ENCODE results near the gene TP53TG5. TPM values are rescaled to one million over a fixed set of nuclear protein-coding genes. Genes with fewer than 3 reads are reported as not detected.

Gene TP53TG5
- total and polyA plus RNA-seq, 2 of the 8 experiments (the other 6 are each of a cell fraction or from before 2014, with no cell fraction given) = not detected

DNA sequence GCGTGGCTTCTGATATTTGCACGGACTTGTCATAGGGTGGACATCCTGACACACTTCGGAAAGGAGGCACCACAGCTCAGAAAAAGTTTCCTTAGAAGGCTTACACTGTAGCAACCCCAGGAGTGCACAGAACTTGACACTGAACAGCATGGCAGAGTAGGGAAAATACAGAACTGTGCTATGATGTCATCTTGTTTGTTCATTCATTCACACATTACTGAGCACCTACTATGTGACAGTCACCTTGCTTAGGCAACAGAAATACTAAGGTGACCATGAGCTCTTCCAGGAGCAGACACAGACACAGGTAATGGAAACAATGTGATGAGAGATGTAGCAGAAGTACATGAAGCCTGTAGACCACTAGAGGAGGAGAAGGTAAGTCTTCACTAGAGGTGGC lies 35.4 kb upstream of the TP53TG5 start (continued):
- TF ChIP-seq, protein P1, sequence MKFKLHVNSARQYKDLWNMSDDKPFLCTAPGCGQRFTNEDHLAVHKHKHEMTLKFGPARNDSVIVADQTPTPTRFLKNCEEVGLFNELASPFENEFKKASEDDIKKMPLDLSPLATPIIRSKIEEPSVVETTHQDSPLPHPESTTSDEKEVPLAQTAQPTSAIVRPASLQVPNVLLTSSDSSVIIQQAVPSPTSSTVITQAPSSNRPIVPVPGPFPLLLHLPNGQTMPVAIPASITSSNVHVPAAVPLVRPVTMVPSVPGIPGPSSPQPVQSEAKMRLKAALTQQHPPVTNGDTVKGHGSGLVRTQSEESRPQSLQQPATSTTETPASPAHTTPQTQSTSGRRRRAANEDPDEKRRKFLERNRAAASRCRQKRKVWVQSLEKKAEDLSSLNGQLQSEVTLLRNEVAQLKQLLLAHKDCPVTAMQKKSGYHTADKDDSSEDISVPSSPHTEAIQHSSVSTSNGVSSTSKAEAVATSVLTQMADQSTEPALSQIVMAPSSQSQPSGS (IDR thresholded peaks at IDR 0.05; ENCODE audit: low read length) = no peak
- TF ChIP-seq, protein P2, sequence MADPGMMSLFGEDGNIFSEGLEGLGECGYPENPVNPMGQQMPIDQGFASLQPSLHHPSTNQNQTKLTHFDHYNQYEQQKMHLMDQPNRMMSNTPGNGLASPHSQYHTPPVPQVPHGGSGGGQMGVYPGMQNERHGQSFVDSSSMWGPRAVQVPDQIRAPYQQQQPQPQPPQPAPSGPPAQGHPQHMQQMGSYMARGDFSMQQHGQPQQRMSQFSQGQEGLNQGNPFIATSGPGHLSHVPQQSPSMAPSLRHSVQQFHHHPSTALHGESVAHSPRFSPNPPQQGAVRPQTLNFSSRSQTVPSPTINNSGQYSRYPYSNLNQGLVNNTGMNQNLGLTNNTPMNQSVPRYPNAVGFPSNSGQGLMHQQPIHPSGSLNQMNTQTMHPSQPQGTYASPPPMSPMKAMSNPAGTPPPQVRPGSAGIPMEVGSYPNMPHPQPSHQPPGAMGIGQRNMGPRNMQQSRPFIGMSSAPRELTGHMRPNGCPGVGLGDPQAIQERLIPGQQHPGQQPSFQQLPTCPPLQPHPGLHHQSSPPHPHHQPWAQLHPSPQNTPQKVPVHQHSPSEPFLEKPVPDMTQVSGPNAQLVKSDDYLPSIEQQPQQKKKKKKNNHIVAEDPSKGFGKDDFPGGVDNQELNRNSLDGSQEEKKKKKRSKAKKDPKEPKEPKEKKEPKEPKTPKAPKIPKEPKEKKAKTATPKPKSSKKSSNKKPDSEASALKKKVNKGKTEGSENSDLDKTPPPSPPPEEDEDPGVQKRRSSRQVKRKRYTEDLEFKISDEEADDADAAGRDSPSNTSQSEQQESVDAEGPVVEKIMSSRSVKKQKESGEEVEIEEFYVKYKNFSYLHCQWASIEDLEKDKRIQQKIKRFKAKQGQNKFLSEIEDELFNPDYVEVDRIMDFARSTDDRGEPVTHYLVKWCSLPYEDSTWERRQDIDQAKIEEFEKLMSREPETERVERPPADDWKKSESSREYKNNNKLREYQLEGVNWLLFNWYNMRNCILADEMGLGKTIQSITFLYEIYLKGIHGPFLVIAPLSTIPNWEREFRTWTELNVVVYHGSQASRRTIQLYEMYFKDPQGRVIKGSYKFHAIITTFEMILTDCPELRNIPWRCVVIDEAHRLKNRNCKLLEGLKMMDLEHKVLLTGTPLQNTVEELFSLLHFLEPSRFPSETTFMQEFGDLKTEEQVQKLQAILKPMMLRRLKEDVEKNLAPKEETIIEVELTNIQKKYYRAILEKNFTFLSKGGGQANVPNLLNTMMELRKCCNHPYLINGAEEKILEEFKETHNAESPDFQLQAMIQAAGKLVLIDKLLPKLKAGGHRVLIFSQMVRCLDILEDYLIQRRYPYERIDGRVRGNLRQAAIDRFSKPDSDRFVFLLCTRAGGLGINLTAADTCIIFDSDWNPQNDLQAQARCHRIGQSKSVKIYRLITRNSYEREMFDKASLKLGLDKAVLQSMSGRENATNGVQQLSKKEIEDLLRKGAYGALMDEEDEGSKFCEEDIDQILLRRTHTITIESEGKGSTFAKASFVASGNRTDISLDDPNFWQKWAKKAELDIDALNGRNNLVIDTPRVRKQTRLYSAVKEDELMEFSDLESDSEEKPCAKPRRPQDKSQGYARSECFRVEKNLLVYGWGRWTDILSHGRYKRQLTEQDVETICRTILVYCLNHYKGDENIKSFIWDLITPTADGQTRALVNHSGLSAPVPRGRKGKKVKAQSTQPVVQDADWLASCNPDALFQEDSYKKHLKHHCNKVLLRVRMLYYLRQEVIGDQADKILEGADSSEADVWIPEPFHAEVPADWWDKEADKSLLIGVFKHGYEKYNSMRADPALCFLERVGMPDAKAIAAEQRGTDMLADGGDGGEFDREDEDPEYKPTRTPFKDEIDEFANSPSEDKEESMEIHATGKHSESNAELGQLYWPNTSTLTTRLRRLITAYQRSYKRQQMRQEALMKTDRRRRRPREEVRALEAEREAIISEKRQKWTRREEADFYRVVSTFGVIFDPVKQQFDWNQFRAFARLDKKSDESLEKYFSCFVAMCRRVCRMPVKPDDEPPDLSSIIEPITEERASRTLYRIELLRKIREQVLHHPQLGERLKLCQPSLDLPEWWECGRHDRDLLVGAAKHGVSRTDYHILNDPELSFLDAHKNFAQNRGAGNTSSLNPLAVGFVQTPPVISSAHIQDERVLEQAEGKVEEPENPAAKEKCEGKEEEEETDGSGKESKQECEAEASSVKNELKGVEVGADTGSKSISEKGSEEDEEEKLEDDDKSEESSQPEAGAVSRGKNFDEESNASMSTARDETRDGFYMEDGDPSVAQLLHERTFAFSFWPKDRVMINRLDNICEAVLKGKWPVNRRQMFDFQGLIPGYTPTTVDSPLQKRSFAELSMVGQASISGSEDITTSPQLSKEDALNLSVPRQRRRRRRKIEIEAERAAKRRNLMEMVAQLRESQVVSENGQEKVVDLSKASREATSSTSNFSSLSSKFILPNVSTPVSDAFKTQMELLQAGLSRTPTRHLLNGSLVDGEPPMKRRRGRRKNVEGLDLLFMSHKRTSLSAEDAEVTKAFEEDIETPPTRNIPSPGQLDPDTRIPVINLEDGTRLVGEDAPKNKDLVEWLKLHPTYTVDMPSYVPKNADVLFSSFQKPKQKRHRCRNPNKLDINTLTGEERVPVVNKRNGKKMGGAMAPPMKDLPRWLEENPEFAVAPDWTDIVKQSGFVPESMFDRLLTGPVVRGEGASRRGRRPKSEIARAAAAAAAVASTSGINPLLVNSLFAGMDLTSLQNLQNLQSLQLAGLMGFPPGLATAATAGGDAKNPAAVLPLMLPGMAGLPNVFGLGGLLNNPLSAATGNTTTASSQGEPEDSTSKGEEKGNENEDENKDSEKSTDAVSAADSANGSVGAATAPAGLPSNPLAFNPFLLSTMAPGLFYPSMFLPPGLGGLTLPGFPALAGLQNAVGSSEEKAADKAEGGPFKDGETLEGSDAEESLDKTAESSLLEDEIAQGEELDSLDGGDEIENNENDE (IDR thresholded peaks at IDR 0.05; ENCODE audit: insufficient replicate concordance, low read length) = no peak
- no peak for TF ChIP-seq NRF1 (IDR thresholded peaks at IDR 0.05; ENCODE audit: low read depth, low read length)
- no peak for TF ChIP-seq CHD1 (IDR thresholded peaks at IDR 0.05; ENCODE audit: low read depth, low read length)
- no peak for TF ChIP-seq SP2 (IDR thresholded peaks at IDR 0.05; ENCODE audit: low read length)
- TF ChIP-seq, protein P3, sequence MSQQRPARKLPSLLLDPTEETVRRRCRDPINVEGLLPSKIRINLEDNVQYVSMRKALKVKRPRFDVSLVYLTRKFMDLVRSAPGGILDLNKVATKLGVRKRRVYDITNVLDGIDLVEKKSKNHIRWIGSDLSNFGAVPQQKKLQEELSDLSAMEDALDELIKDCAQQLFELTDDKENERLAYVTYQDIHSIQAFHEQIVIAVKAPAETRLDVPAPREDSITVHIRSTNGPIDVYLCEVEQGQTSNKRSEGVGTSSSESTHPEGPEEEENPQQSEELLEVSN (IDR thresholded peaks at IDR 0.05) = no peak

Measured in H1 (cell line).